Measurements from ENCODE around the gene PRDM2.
A peak's percentile ranks its signal among the peaks of the same experiment; 100 is the strongest.

Gene PRDM2

GRCh38 chr1:13812456-13813397, 112.7 kb downstream of the PRDM2 start:
- no peak overlapping the region for H3K27ac ChIP-seq (ENCODE audit: low read depth, low read length)
- no peak overlapping the region for H3K4me3 ChIP-seq (ENCODE audit: insufficient read depth, low read length, poor library complexity, severe bottlenecking)
- no peaks in the 10 kb centered on the region for H3K36me3 ChIP-seq (ENCODE audit: low read length)
- no peaks in the 10 kb centered on the region for H3K27me3 ChIP-seq (ENCODE audit: low read length)
- H3K79me2 ChIP-seq (ENCODE audit: insufficient read depth, low read length), result no peaks in the 10 kb centered on the region
- H3F3A ChIP-seq (ENCODE audit: insufficient read depth), result no peaks in the 10 kb centered on the region
- H4K20me1 ChIP-seq (ENCODE audit: low read depth, low read length), result no peaks in the 10 kb centered on the region
- H3K4me2 ChIP-seq (ENCODE audit: low read depth, low read length, poor library complexity, severe bottlenecking), result no peak overlapping the region
- H3K9me3 ChIP-seq (ENCODE audit: insufficient read depth, low read length), result no peaks in the 10 kb centered on the region
- H3K9me2 ChIP-seq (replicated peaks; ENCODE audit: insufficient read depth, low read length), result no peaks in the 10 kb centered on the region
- H3K9ac ChIP-seq (ENCODE audit: low read length), result no peak overlapping the region
- TF ChIP-seq CTCF (IDR thresholded peaks at IDR 0.05; ENCODE audit: insufficient read depth, low read length, poor library complexity, severe bottlenecking) (no peak), EZH2phosphoT487 (conservative IDR thresholded peaks at IDR 0.05; ENCODE audit: low read length) (no peak)
- H2AFZ ChIP-seq (ENCODE audit: low read depth, low read length, severe bottlenecking), result no peak overlapping the region

GRCh38 chr1:13813398-13814012, 113.5 kb downstream of the PRDM2 start:
- no peak overlapping the region for H3K27ac ChIP-seq (ENCODE audit: low read depth, low read length)
- H3K9me2 ChIP-seq (replicated peaks; ENCODE audit: insufficient read depth, low read length), result no peaks in the 10 kb centered on the region
- H3K27me3 ChIP-seq (ENCODE audit: low read length), result no peaks in the 10 kb centered on the region
- H2AFZ ChIP-seq (ENCODE audit: low read depth, low read length, severe bottlenecking), result no peak overlapping the region
- no peak overlapping the region for H3K9ac ChIP-seq (ENCODE audit: low read length)
- H3F3A ChIP-seq (ENCODE audit: insufficient read depth), result no peaks in the 10 kb centered on the region
- H3K4me2 ChIP-seq (ENCODE audit: low read depth, low read length, poor library complexity, severe bottlenecking), result no peak overlapping the region
- TF ChIP-seq CTCF (IDR thresholded peaks at IDR 0.05; ENCODE audit: insufficient read depth, low read length, poor library complexity, severe bottlenecking), result peak; percentile 88
- TF ChIP-seq EZH2phosphoT487 (conservative IDR thresholded peaks at IDR 0.05; ENCODE audit: low read length), result no peak
- no peak overlapping the region for H3K4me3 ChIP-seq (ENCODE audit: insufficient read depth, low read length, poor library complexity, severe bottlenecking)
- no peaks in the 10 kb centered on the region for H3K79me2 ChIP-seq (ENCODE audit: insufficient read depth, low read length)
- no peaks in the 10 kb centered on the region for H3K36me3 ChIP-seq (ENCODE audit: low read length)
- no peaks in the 10 kb centered on the region for H4K20me1 ChIP-seq (ENCODE audit: low read depth, low read length)
- no peaks in the 10 kb centered on the region for H3K9me3 ChIP-seq (ENCODE audit: insufficient read depth, low read length)

- Histone ChIP-seq H3K9me3 (ENCODE audit: insufficient read depth, low read length) (no peaks in the 10 kb centered on the region), H2AFZ (ENCODE audit: low read depth, low read length, severe bottlenecking) (no peak overlapping the region)
- TF ChIP-seq CTCF (IDR thresholded peaks at IDR 0.05; ENCODE audit: insufficient read depth, low read length, poor library complexity, severe bottlenecking) (no peak), EZH2phosphoT487 (conservative IDR thresholded peaks at IDR 0.05; ENCODE audit: low read length) (no peak)
Measured at GRCh38 chr1:13814131-13814530, 114.1 kb downstream of the PRDM2 start.

More at GRCh38 chr1:13814131-13814530, 114.1 kb downstream of the PRDM2 start:
- H3K9me2 ChIP-seq (replicated peaks; ENCODE audit: insufficient read depth, low read length), result no peaks in the 10 kb centered on the region
- no peaks in the 10 kb centered on the region for H3F3A ChIP-seq (ENCODE audit: insufficient read depth)
- H3K27ac ChIP-seq (ENCODE audit: low read depth, low read length), result no peak overlapping the region
- no peak overlapping the region for H3K4me3 ChIP-seq (ENCODE audit: insufficient read depth, low read length, poor library complexity, severe bottlenecking)
- H4K20me1 ChIP-seq (ENCODE audit: low read depth, low read length), result no peaks in the 10 kb centered on the region
- H3K36me3 ChIP-seq (ENCODE audit: low read length), result no peaks in the 10 kb centered on the region
- no peaks in the 10 kb centered on the region for H3K27me3 ChIP-seq (ENCODE audit: low read length)
- H3K9ac ChIP-seq (ENCODE audit: low read length), result no peak overlapping the region
- H3K79me2 ChIP-seq (ENCODE audit: insufficient read depth, low read length), result no peaks in the 10 kb centered on the region
- no peak overlapping the region for H3K4me2 ChIP-seq (ENCODE audit: low read depth, low read length, poor library complexity, severe bottlenecking)

Measured in SU-DHL-6 (cell line).